DND-41 (cell line): ENCODE data around the gene RAB33B.

Experiments used
- ATAC-seq: fragments of 200-7000 bp; cut with Tn5 transposase; 3 replicates; pipeline ENCODE4 v1.9.1; 2021; ENCODE audit warnings: low read depth; ENCODE audit not compliant: insufficient read depth
- DNase-seq: peaks from one replicate; pipeline ENCODE4 v3.0.0-alpha.2; 2020
- H2AFZ ChIP-seq: 2 replicates; pipeline ENCODE4 v1.6.0; 2012; ENCODE audit warnings: low read depth, low read length
- H3K27ac ChIP-seq: 2 replicates; pipeline ENCODE4 v1.5.1; 2012; ENCODE audit warnings: low read length, inconsistent platforms
- H3K27me3 ChIP-seq: fragments of 200-600 bp; sonication (generic); 2 replicates; pipeline ENCODE4 v1.6.0; 2012; ENCODE audit warnings: low read length, mild to moderate bottlenecking, inconsistent platforms; ENCODE audit not compliant: insufficient read depth, poor library complexity
- H3K36me3 ChIP-seq: 2 replicates; pipeline ENCODE4 v1.5.1; 2012; ENCODE audit warnings: low read length, inconsistent platforms; ENCODE audit not compliant: insufficient read depth
- H3K4me1 ChIP-seq: 2 replicates; pipeline ENCODE4 v1.5.1; 2012; ENCODE audit warnings: mild to moderate bottlenecking, low read length; ENCODE audit not compliant: insufficient read depth
- H3K4me2 ChIP-seq: 2 replicates; pipeline ENCODE4 v1.6.0; 2012; ENCODE audit warnings: mild to moderate bottlenecking, moderate library complexity, low read length, inconsistent platforms; ENCODE audit not compliant: insufficient read depth
- H3K4me3 ChIP-seq, 2 experiments: fragments of 200-600 bp in 1 of 2; shearing (Covaris generic) in 1 of 2; 2 replicates each; pipeline ENCODE4 v1.5.1; 2012 to 2016; ENCODE audit warnings: inconsistent platforms in 2 of 2, low read length in 2 of 2, mild to moderate bottlenecking in 2 of 2, low read depth in 1 of 2, moderate library complexity in 1 of 2
- H3K79me2 ChIP-seq: 2 replicates; pipeline ENCODE4 v1.6.0; 2012; ENCODE audit warnings: low read length, inconsistent platforms; ENCODE audit not compliant: insufficient read depth
- H3K9ac ChIP-seq: 2 replicates; pipeline ENCODE4 v1.6.0; 2012; ENCODE audit warnings: low read depth, mild to moderate bottlenecking, inconsistent platforms, low read length, moderate library complexity
- H3K9me3 ChIP-seq: 2 replicates; pipeline ENCODE4 v1.5.1; 2012; ENCODE audit warnings: low read length, moderate library complexity, mild to moderate bottlenecking, inconsistent platforms; ENCODE audit not compliant: insufficient read depth, severe bottlenecking
- H4K20me1 ChIP-seq: 2 replicates; pipeline ENCODE4 v1.6.0; 2012; ENCODE audit warnings: low read length; ENCODE audit not compliant: insufficient read depth
- CTCF ChIP-seq: IDR thresholded peaks from 2 replicates; pipeline ENCODE4 v1.5.1; 2012; ENCODE audit warnings: borderline replicate concordance, low read length, moderate library complexity, mild to moderate bottlenecking; ENCODE audit not compliant: poor library complexity, severe bottlenecking; ENCODE audit errors: extremely low read depth
- EZH2 ChIP-seq: IDR thresholded peaks from 3 replicates; pipeline ENCODE4 v1.6.1; 2012; ENCODE audit warnings: borderline replicate concordance, low read depth, mild to moderate bottlenecking, moderate library complexity, low read length, inconsistent platforms; ENCODE audit not compliant: severe bottlenecking

Gene RAB33B

GRCh38 chr4:139499186-139499585 is 45.3 kb downstream of the RAB33B start:
- ATAC-seq: no peak
- no peak for DNase-seq
- TF ChIP-seq CTCF (no peak), EZH2 (no peak)
- H3K9me3 ChIP-seq: no peaks in the 10 kb centered on the region
- no peak overlapping the region for H2AFZ ChIP-seq
- H3K4me2 ChIP-seq: no peak overlapping the region
- H3K36me3 ChIP-seq: no peaks in the 10 kb centered on the region
- H4K20me1 ChIP-seq: no peaks in the 10 kb centered on the region
- no peak overlapping the region for H3K4me3 ChIP-seq
- no peaks in the 10 kb centered on the region for H3K4me1 ChIP-seq
- H3K9ac ChIP-seq: no peak overlapping the region
- H3K79me2 ChIP-seq: no peaks in the 10 kb centered on the region
- H3K27me3 ChIP-seq: no peaks in the 10 kb centered on the region
- no peak overlapping the region for H3K27ac ChIP-seq

GRCh38 chr4:139501117-139501516 is 47.2 kb downstream of the RAB33B start:
- no peak overlapping the region for H3K9ac ChIP-seq
- H2AFZ ChIP-seq: no peak overlapping the region
- ATAC-seq (no peak), DNase-seq (no peak)
- no peak overlapping the region for H3K4me2 ChIP-seq
- TF ChIP-seq EZH2: no peak
- TF ChIP-seq CTCF: no peak
- no peaks in the 10 kb centered on the region for H3K79me2 ChIP-seq
- H3K27me3 ChIP-seq: no peaks in the 10 kb centered on the region
- H3K27ac ChIP-seq: no peak overlapping the region
- H3K36me3 ChIP-seq: no peaks in the 10 kb centered on the region
- no peak overlapping the region for H3K4me3 ChIP-seq
- no peaks in the 10 kb centered on the region for H3K9me3 ChIP-seq
- no peaks in the 10 kb centered on the region for H4K20me1 ChIP-seq
- no peaks in the 10 kb centered on the region for H3K4me1 ChIP-seq

GRCh38 chr4:139501527-139501926 is 47.6 kb downstream of the RAB33B start:
- no peaks in the 10 kb centered on the region for H3K9me3 ChIP-seq
- ATAC-seq (no peak), DNase-seq (no peak)
- H3K4me3 ChIP-seq: no peak overlapping the region
- TF ChIP-seq EZH2 (no peak), CTCF (no peak)
- H3K4me2 ChIP-seq: no peak overlapping the region
- no peak overlapping the region for H3K27ac ChIP-seq
- no peaks in the 10 kb centered on the region for H3K4me1 ChIP-seq
- H3K79me2 ChIP-seq: no peaks in the 10 kb centered on the region
- peaks cover 2% of the 10 kb centered on the region; the same call in 1 of the 2 replicates for H3K36me3 ChIP-seq
- H4K20me1 ChIP-seq: no peaks in the 10 kb centered on the region
- no peak overlapping the region for H2AFZ ChIP-seq
- H3K27me3 ChIP-seq: no peaks in the 10 kb centered on the region
- no peak overlapping the region for H3K9ac ChIP-seq
